Epithelial cell of proximal tubule (primary cell): Measurements from ENCODE around the gene LMLN. TPM values are rescaled to one million over a fixed set of nuclear protein-coding genes. Genes with fewer than 3 reads are reported as not detected.

Source experiments
- DNase-seq: peaks from one replicate; pipeline ENCODE4 v3.0.0-alpha.2; 2011; ENCODE audit warnings: low read depth
- H3K4me3 ChIP-seq: 2 replicates; pipeline ENCODE4 v1.5.1; 2011; ENCODE audit warnings: low read depth, mild to moderate bottlenecking, low read length
- CTCF ChIP-seq: conservative IDR thresholded peaks from 2 replicates; pipeline ENCODE4 v1.5.1; 2012; ENCODE audit warnings: low read depth, mild to moderate bottlenecking, low read length
- total RNA-seq: library from RNA; depleted of rRNA; stranded (reverse); fragments of >200 nt; gene quantifications from 2 replicates; pipeline ENCODE4 v1.2.3, GENCODE V29; 2015

Gene LMLN
- total RNA-seq, 1 donor from 2014 or later, result 2.0 TPM

- TF ChIP-seq CTCF, result no peak
Measured at GRCh38 chr3:198064420-198064819, 104.4 kb downstream of the LMLN start.

GRCh38 chr3:198065897-198066296 is 105.9 kb downstream of the LMLN start:
- no peak for DNase-seq
- no peak overlapping the region for H3K4me3 ChIP-seq
- TF ChIP-seq CTCF, result no peak

More at GRCh38 chr3:198064420-198064819, 104.4 kb downstream of the LMLN start:
- no peak for DNase-seq
- no peak overlapping the region for H3K4me3 ChIP-seq

- TF ChIP-seq CTCF, result no peak
- H3K4me3 ChIP-seq, result no peak overlapping the region
- DNase-seq, result no peak
Measured at GRCh38 chr3:198067416-198067815, 107.4 kb downstream of the LMLN start.

- no peak for DNase-seq
- TF ChIP-seq CTCF, result no peak
- no peak overlapping the region for H3K4me3 ChIP-seq
Measured at GRCh38 chr3:198070871-198071270, 110.9 kb downstream of the LMLN start.

GRCh38 chr3:198071602-198072287 is 111.7 kb downstream of the LMLN start:
- peak; percentile 100 for DNase-seq
- TF ChIP-seq CTCF, result peak; percentile 46
- H3K4me3 ChIP-seq, result no peak overlapping the region

GRCh38 chr3:198076722-198077308 is 116.8 kb downstream of the LMLN start:
- no peak for DNase-seq
- TF ChIP-seq CTCF, result no peak
- no peak overlapping the region for H3K4me3 ChIP-seq
